ENCODE data around the gene ANKRD55. TPM values are rescaled to one million over a fixed set of nuclear protein-coding genes. Genes with fewer than 3 reads are reported as not detected.
"Not testable (repeated sequence)": the region's sequence is repeated elsewhere in the genome, so short reads cannot be mapped to it uniquely, and the experiment has no call there.

Gene ANKRD55
- total RNA-seq, 1 donor from 2014 or later, result not detected

DNA sequence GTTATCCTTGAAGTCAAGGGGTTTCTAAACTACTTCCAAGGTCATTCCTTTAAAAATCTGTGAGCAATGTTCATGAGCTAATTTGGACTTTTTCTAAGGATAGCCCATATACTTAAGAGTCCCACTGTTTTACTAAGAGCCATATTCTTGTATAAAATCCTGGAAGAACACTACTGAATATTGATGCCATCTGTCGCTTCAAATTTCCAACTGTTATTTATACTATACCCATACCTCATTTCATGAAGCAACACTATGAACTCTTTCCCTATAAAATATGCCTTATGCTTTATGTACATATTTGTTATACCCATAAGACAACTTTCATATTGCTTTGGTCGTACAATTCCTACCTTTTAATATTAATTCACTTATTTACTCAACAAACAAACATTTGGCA, 12.4 kb upstream of the ANKRD55 start:
- no peaks in the 10 kb centered on the region for H3K27me3 Mint-ChIP-seq
- no peak overlapping the region for H3K27ac Mint-ChIP-seq
- H3K4me1 Mint-ChIP-seq (ENCODE audit: unreplicated experiment), result peaks cover 11% of the 10 kb centered on the region
- TF ChIP-seq, protein P1, sequence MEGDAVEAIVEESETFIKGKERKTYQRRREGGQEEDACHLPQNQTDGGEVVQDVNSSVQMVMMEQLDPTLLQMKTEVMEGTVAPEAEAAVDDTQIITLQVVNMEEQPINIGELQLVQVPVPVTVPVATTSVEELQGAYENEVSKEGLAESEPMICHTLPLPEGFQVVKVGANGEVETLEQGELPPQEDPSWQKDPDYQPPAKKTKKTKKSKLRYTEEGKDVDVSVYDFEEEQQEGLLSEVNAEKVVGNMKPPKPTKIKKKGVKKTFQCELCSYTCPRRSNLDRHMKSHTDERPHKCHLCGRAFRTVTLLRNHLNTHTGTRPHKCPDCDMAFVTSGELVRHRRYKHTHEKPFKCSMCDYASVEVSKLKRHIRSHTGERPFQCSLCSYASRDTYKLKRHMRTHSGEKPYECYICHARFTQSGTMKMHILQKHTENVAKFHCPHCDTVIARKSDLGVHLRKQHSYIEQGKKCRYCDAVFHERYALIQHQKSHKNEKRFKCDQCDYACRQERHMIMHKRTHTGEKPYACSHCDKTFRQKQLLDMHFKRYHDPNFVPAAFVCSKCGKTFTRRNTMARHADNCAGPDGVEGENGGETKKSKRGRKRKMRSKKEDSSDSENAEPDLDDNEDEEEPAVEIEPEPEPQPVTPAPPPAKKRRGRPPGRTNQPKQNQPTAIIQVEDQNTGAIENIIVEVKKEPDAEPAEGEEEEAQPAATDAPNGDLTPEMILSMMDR (conservative IDR thresholded peaks at IDR 0.05), result no peak
- H3K9me3 Mint-ChIP-seq, result peaks cover 9% of the 10 kb centered on the region
- no peak overlapping the region for H3K4me3 Mint-ChIP-seq
- DNase-seq (ENCODE audit: extremely low spot score, unreplicated experiment), result no peak
- no peaks in the 10 kb centered on the region for H3K36me3 Mint-ChIP-seq

GRCh38 chr5:56244627-56245026, 11.5 kb upstream of the ANKRD55 start:
- H3K4me3 Mint-ChIP-seq, result no peak overlapping the region
- TF ChIP-seq, protein P1 (conservative IDR thresholded peaks at IDR 0.05), result no peak
- peaks cover 11% of the 10 kb centered on the region for H3K4me1 Mint-ChIP-seq (ENCODE audit: unreplicated experiment)
- no peaks in the 10 kb centered on the region for H3K36me3 Mint-ChIP-seq
- no peak for DNase-seq (ENCODE audit: extremely low spot score, unreplicated experiment)
- no peak overlapping the region for H3K27ac Mint-ChIP-seq
- H3K27me3 Mint-ChIP-seq, result no peaks in the 10 kb centered on the region
- H3K9me3 Mint-ChIP-seq, result peaks cover 10% of the 10 kb centered on the region

DNA sequence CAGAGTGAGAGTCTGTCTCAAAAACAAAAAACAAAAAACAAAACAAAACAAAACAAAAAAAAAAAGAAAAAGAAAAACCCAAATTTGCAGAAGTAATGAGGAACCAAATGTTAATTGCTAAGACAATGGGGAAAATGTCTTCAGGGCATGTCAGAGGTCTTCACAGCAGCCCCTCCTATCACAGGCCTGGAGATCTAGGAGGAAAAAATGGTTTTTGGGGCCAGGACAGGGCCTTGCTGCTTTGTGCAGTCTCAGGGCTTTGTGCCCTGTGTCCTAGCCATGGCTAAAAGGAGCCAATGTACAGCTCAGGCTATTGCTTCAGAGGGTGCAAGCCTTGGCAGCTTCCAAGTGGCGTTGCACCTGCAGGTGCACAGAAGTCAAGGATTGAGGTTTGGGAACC, 9.1 kb upstream of the ANKRD55 start:
- H3K36me3 Mint-ChIP-seq, H3K9me3 Mint-ChIP-seq: not testable (repeated sequence)

GRCh38 chr5:56232538-56232937, 592 bp downstream of the ANKRD55 start:
- TF ChIP-seq, protein P1 (conservative IDR thresholded peaks at IDR 0.05), result no peak
- Mint-ChIP-seq H3K4me1 (ENCODE audit: unreplicated experiment) (peaks cover 19% of the 10 kb centered on the region), H3K27ac (no peak overlapping the region), H3K27me3 (peaks cover 21% of the 10 kb centered on the region), H3K4me3 (no peak overlapping the region), H3K9me3 (no peaks in the 10 kb centered on the region), H3K36me3 (no peaks in the 10 kb centered on the region)
- no peak for DNase-seq (ENCODE audit: extremely low spot score, unreplicated experiment)

More for the DNA sequence above, 9.1 kb upstream of the ANKRD55 start:
- H3K27me3 Mint-ChIP-seq; H3K4me1 Mint-ChIP-seq (ENCODE audit: unreplicated experiment); DNase-seq (ENCODE audit: extremely low spot score, unreplicated experiment); H3K27ac Mint-ChIP-seq; H3K4me3 Mint-ChIP-seq: not testable (repeated sequence)

GRCh38 chr5:56230576-56230975, 2.6 kb downstream of the ANKRD55 start:
- no peak overlapping the region for H3K4me3 Mint-ChIP-seq
- H3K27ac Mint-ChIP-seq, result no peak overlapping the region
- no peaks in the 10 kb centered on the region for H3K9me3 Mint-ChIP-seq
- H3K36me3 Mint-ChIP-seq, result no peaks in the 10 kb centered on the region
- H3K4me1 Mint-ChIP-seq (ENCODE audit: unreplicated experiment), result peaks cover 19% of the 10 kb centered on the region
- peaks cover 18% of the 10 kb centered on the region for H3K27me3 Mint-ChIP-seq
- no peak for DNase-seq (ENCODE audit: extremely low spot score, unreplicated experiment)
- TF ChIP-seq, protein P1 (conservative IDR thresholded peaks at IDR 0.05), result no peak

- Mint-ChIP-seq H3K27me3 (peaks cover 11% of the 10 kb centered on the region), H3K27ac (no peak overlapping the region), H3K4me1 (ENCODE audit: unreplicated experiment) (peaks cover 19% of the 10 kb centered on the region), H3K36me3 (no peaks in the 10 kb centered on the region), H3K9me3 (no peaks in the 10 kb centered on the region), H3K4me3 (no peak overlapping the region)
- no peak for DNase-seq (ENCODE audit: extremely low spot score, unreplicated experiment)
- TF ChIP-seq, protein P1 (conservative IDR thresholded peaks at IDR 0.05), result no peak
Observed at GRCh38 chr5:56229111-56229510, 4.0 kb downstream of the ANKRD55 start.

All from type B pancreatic cell (in vitro differentiated cells).